ENCODE data around the gene TSKS. TPM values are rescaled to one million over a fixed set of nuclear protein-coding genes. Genes with fewer than 3 reads are reported as not detected.

Gene TSKS
- 0.06 and 0.13 TPM in 2 replicates for total RNA-seq

GRCh38 chr19:49763230-49763629, at the start of gene TSKS:
Gene TSKS, minus strand, starts transcription at chr19:49763306. Its CDS starts 59 bp downstream, at chr19:49763247.

GRCh38 chr19:49766930-49767299, 3.8 kb upstream of the TSKS start, which contains the start of gene AP2A1:
Gene AP2A1, plus strand, starts transcription at chr19:49767001. Its CDS starts 133 bp downstream, at chr19:49767134.

GRCh38 chr19:49690656-49691242, 72.4 kb downstream of the TSKS start, which contains the start of gene CPT1C:
Gene CPT1C, plus strand, starts transcription at chr19:49691116. Its CDS starts 1,137 bp downstream, at chr19:49692253.

Other genes starting within 250 kb of the TSKS start
- 292 and 325 TPM in 2 replicates for gene RCN3, start 235.3 kb downstream of the TSKS start, total RNA-seq
- 81.4 and 103 TPM in 2 replicates for gene NOSIP, start 182.8 kb downstream of the TSKS start, total RNA-seq
- 0.25 and 0.92 TPM in 2 replicates for gene PRRG2, start 182.0 kb downstream of the TSKS start, total RNA-seq
- gene PRR12, start 172.1 kb downstream of the TSKS start, total RNA-seq, result 2.1 and 3.0 TPM in 2 replicates
- gene RRAS, start 123.2 kb downstream of the TSKS start, total RNA-seq, result 44.3 and 46.8 TPM in 2 replicates
- gene SCAF1, start 121.1 kb downstream of the TSKS start, total RNA-seq, result 11.1 and 13.1 TPM in 2 replicates
- 61.1 and 65.4 TPM in 2 replicates for gene IRF3, start 97.4 kb downstream of the TSKS start, total RNA-seq
- gene BCL2L12, start 97.4 kb downstream of the TSKS start, total RNA-seq, result 2.2 and 4.0 TPM in 2 replicates
- 271 and 406 TPM in 2 replicates for gene PRMT1, start 86.0 kb downstream of the TSKS start, total RNA-seq
- gene ADM5, start 73.7 kb downstream of the TSKS start, total RNA-seq, result 0.25 and 0.40 TPM in 2 replicates
- 10.4 and 21.8 TPM in 2 replicates for gene CPT1C, start 72.2 kb downstream of the TSKS start, total RNA-seq
- gene AP2A1, start 3.7 kb upstream of the TSKS start, total RNA-seq, result 78.3 and 86.3 TPM in 2 replicates
- gene FUZ, start 50.0 kb upstream of the TSKS start, total RNA-seq, result 24.3 and 25.8 TPM in 2 replicates
- 16.5 and 16.6 TPM in 2 replicates for gene MED25, start 55.0 kb upstream of the TSKS start, total RNA-seq
- gene PTOV1, start 87.9 kb upstream of the TSKS start, total RNA-seq, result 51.7 and 55.0 TPM in 2 replicates
- gene PNKP, start 104.3 kb upstream of the TSKS start, total RNA-seq, result 52.4 and 58.9 TPM in 2 replicates
- gene AKT1S1, start 114.0 kb upstream of the TSKS start, total RNA-seq, result 11.0 and 12.4 TPM in 2 replicates
- gene TBC1D17, start 114.4 kb upstream of the TSKS start, total RNA-seq, result 9.4 and 12.5 TPM in 2 replicates
- 0.13 and 0.56 TPM in 2 replicates for gene IL4I1, start 133.6 kb upstream of the TSKS start, total RNA-seq
- 2.9 and 3.1 TPM in 2 replicates for gene ATF5, start 165.9 kb upstream of the TSKS start, total RNA-seq
- 21.2 and 23.6 TPM in 2 replicates for gene NUP62, start 166.2 kb upstream of the TSKS start, total RNA-seq
- not detected in 2 replicates for gene SIGLEC11, start 197.9 kb upstream of the TSKS start, total RNA-seq

All from aortic smooth muscle cell (primary cell).